A673 (cell line): ENCODE data around the gene SFXN1.

Experiments used
- EZH2 ChIP-seq: fragments of 200-600 bp; sonication (generic); IDR thresholded peaks from 2 replicates; pipeline ENCODE4 v1.6.1; 2017; ENCODE audit warnings: borderline replicate concordance, low read depth, mild to moderate bottlenecking, mixed read lengths, antibody characterized with exemption, low read length; ENCODE audit not compliant: poor library complexity, severe bottlenecking
- TF ChIP-seq, protein P1 (sequence below): fragments of 300-800, 200-600 bp; sonication (generic); conservative IDR thresholded peaks from 2 replicates; pipeline ENCODE4 v1.5.1; 2017; ENCODE audit warnings: low read depth, mild to moderate bottlenecking, antibody characterized with exemption, low read length, moderate library complexity, mixed read lengths

DNA sequence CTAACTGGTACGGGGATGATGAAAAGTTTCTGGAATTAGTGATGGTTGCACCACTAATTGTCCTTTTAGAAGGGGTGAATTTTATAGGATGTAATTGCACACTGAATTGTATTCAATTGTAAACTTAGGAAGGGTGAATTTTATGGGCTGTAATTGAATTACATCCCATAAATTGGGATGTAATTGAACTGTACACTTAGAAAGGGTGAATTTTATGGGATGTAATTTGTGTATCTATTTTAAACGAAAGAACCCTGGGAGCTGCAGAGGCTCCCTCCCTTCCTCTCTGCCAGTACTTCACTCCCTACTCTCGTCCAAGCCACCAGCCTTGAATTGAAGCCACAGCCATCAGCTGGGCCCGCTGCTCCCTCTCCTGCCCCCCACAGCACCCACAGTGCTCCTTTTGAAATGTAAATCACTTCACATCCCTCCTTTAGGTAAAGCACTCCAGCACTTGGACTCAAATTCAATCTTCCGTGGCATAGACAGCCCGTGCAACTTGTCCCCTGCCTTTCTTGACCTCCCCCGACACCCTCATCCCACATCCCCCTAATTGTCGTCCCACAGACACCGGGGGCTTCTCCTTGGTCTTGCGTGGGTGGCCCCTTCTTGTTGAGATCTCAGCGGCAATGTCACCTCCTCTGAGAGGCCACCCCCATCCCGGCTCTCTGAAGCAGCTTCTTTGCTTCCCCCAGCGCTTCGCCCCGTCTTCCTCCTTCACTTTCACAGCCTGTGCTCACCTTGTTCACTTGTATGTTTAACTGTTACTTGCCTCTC lies 95.3 kb downstream of the SFXN1 start:
- TF ChIP-seq, protein P1, sequence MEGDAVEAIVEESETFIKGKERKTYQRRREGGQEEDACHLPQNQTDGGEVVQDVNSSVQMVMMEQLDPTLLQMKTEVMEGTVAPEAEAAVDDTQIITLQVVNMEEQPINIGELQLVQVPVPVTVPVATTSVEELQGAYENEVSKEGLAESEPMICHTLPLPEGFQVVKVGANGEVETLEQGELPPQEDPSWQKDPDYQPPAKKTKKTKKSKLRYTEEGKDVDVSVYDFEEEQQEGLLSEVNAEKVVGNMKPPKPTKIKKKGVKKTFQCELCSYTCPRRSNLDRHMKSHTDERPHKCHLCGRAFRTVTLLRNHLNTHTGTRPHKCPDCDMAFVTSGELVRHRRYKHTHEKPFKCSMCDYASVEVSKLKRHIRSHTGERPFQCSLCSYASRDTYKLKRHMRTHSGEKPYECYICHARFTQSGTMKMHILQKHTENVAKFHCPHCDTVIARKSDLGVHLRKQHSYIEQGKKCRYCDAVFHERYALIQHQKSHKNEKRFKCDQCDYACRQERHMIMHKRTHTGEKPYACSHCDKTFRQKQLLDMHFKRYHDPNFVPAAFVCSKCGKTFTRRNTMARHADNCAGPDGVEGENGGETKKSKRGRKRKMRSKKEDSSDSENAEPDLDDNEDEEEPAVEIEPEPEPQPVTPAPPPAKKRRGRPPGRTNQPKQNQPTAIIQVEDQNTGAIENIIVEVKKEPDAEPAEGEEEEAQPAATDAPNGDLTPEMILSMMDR, result no peak
- no peak for TF ChIP-seq EZH2
